Left colon (tissue), 2 donors: Measurements from ENCODE around the gene GPR18. TPM values are rescaled to one million over a fixed set of nuclear protein-coding genes. Genes with fewer than 3 reads are reported as not detected.
"Not testable (repeated sequence)": the region's sequence is repeated elsewhere in the genome, so short reads cannot be mapped to it uniquely, and the experiment has no call there.

ENCODE experiments used
- ATAC-seq: fragments of 200-7000 bp; cut with Tn5 transposase; one replicate; pipeline ENCODE4 v1.9.1; 2020; ENCODE audit warnings: mild to moderate bottlenecking, moderate library complexity
- DNase-seq, 2 donors: peaks; one replicate each; pipeline ENCODE4 v3.0.0-alpha.2; 2020
- intact Hi-C, 2 donors: fragments of 100-400 bp; cut with DNase I in 1 of 2; cut with micrococcal nuclease in 1 of 2; formaldehyde crosslinking; loops; one replicate each; pipeline versions ENCODE4 v1.11.2 to v1.14.0; 2022; cut with DNase I, micrococcal nuclease
- total RNA-seq, 2 donors: library from RNA; stranded (reverse); fragmentation: NEBNext Ultra II Directional; extraction: Animal tissue kit (Norgen Biotek cat#: 25700); gene quantifications; one replicate each; pipeline ENCODE4 v1.2.1, GENCODE V29; 2021
- donor health status: DM: no; HTN: no; CAD: no.
- donor health status: DM: yes; HTN: yes; CAD: no.

Gene GPR18
- total RNA-seq, 2 donors from 2014 or later, result 0.59 TPM; not detected in 1

DNA sequence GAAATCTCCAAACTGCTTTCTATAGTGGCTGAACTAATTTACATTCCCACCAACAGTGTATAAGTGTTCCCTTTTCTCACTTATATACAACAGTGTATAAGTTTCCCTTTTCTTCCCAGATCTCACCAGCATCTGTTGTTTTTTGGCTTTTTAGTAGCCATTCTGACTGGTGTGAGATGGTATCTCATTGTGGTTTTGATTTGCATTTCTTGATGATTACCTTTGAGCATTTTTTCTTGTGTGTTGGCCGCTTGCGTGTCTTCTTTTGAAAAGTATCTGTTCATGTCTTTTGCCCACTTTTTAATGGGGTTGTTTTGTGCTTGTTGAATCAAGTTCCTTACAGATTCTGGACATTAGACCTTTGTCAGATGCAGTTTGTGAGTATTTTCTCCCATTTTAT is 8.6 kb downstream of the GPR18 start:
- ATAC-seq, result not testable (repeated sequence)

DNA sequence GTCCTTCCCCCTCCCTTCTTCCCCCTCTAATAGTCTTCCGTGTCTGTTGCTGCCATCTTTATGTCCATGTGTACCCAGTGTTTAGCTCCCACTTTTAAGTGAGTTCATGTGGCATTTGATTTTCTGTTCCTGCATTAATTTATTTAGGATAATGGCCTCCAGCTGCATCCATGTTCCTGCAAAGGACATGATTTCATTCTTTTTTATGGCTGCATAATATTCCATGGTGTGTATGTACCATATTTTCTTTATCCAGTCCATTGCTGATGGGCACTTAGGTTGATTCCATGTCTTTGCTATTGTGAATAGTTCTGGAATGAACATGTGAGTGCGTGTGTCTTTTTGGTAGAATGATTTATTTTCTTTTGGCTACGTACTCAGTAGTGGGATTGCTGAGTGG is 9.0 kb downstream of the GPR18 start:
- ATAC-seq, DNase-seq, intact Hi-C loops: not testable (repeated sequence)

More for the DNA sequence above, 8.6 kb downstream of the GPR18 start:
- intact Hi-C loops, DNase-seq: not testable (repeated sequence)

DNA sequence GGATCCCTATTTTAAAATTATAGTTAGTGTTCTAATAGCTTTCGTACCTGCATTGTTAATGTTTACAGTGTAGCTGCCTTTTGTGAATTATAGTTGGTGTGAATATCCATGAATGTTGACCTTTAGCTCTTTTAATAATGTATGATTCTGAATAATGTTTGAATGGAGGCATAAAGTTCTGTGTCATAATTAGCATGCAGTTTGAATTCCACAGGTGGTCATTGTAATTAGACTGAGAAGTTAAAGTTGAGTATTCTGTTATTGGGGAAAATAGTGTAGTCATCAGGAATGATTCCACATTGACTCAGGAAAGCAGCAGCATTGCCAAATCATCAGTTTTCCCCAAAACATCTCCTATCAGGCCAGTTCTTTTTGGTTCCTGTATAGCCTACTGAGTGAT is 12.1 kb downstream of the GPR18 start:
- no peak for ATAC-seq
- intact Hi-C loops, result no loop called here
- no peak for DNase-seq

DNA sequence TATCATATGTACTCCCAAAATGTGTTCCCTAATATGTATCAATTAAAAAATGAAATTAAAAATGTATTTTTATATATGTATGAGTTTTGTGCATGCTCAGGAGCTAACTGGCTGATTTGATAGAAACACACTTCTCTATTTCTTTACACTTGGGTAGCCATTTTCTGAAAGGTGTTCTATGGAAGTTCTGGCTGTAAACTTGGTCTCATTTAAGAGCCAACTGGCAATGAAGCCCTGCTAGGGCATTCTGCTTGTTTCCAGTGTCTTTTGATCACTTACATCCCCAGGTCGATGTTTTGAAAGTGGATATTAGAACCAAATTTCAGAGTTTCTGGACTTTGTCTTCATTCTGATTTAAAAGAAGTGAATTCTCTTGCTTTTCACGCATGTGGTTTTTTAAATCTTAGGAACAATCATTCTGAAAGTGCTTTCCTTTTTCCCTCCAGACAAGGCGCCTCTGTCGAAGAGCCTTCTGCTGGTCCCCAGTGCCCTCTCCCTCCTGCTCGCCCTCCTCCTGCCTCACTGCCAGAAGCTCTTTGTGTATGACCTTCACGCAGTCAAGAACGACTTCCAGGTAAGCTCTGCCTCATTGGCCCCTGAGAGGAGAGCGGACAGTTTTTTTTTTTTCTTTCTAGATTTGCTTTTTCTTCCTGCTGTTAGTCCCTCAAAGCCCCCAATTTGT is 20.1 kb downstream of the GPR18 start:
- intact Hi-C loops, result no loop called here
- ATAC-seq, result no peak
- no peak for DNase-seq

DNA sequence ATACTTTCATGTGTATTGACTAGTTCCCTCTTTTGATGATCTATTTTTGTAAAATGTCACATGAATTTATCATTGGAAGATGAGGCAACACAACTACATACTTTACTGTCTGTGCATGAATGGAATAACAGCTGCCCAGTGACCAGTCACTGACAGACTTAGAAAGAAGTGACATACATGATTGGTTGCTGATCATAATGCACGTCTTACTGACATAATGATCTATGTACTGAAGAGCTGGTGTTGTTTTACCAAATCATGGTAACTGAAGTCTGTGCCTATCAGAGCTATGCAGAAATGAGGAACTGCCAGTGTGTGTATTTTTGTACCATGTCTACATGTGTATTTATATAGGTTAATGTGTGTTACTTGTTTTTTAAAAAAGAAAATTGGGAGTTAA is 26.5 kb downstream of the GPR18 start:
- ATAC-seq (peak; percentile 29), DNase-seq (no peak)
- intact Hi-C loops, result no loop called here

DNA sequence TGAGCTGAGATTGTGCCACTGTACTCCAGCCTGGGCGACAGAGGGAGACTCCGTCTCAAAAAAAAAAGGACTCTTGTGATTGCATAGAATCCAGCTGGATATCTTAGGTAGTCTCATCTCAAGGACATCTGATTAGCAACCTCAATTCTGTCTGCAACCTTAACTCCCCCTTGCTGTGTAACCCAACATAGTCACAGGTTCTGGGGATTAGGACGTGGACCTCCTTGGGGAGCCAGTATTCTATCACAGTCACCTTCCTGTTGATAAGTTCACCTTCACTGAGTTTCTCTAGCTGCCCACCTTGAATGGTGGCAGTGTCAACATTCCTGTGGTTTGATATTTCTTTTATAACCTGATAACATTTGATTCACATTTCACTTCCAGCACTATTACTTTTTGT is 27.2 kb downstream of the GPR18 start:
- intact Hi-C loops, result no loop called here
- DNase-seq (no peak), ATAC-seq (peak; percentile 11)

DNA sequence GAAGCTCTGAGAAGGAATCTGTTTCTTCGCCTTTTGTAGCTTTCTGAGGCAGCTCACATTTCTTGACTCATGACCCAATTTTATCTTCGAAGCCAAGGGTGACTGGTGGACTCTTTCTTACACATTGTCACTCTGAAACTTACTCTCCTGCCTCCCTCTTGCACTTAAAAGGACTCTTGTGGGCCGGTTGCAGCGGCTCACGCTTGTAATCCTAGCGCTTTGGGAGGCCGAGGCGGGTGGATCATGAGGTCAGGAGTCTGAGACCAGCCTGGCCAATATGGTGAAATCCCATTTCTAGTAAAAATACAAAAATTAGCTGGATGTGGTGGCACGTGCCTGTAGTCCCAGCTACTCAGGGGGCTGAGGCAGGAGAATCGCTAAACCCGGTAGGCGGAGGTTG is 27.6 kb downstream of the GPR18 start:
- ATAC-seq, DNase-seq: not testable (repeated sequence)

DNA sequence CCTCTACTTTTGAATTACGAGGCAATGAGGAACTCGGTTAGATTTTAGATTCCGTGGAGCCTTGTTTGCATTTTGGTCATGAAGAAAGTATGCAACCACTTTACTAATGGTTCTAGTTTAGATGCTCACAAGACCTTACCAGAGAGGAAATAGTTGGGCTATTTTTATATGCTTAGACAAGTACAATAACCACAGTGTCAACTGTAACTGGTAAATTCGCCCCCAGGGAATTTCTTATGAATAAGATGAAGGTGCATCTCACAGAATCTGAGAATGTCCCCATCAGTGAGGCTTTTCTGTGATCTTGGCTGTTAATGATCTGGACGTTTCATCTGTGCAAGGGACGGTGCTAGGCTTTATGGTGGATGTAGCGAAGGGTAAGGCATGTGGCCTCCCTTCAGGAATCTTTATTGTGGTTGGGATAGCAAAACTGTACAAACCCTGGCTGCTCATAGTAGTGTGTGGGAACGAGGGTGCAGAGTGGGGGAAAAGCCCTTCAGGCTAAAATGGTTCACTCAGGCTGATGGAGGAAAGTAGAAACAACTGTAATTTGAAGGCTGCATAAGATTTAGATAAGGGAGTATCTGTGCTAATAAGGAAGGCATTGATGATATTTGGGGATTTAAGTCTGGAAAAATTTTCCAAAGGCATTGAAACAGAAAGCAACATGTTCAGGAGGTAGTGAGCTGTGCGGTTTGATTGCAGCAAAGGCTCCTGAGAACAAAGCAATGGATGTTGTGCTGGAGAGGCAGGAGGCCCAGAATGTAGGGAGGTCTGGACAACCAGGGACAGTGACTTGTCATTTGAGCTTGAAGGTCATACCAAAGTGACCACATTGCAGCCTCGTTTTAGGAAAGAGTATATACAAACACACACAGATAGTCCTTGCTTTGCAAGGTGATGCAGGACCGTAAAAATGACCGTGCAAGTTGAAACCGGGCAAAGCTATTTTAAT is 29.2 kb downstream of the GPR18 start:
- no peak for ATAC-seq
- no peak for DNase-seq
- intact Hi-C loops, result no loop called here

More for the DNA sequence above, 27.6 kb downstream of the GPR18 start:
- intact Hi-C loops, result not testable (repeated sequence)

DNA sequence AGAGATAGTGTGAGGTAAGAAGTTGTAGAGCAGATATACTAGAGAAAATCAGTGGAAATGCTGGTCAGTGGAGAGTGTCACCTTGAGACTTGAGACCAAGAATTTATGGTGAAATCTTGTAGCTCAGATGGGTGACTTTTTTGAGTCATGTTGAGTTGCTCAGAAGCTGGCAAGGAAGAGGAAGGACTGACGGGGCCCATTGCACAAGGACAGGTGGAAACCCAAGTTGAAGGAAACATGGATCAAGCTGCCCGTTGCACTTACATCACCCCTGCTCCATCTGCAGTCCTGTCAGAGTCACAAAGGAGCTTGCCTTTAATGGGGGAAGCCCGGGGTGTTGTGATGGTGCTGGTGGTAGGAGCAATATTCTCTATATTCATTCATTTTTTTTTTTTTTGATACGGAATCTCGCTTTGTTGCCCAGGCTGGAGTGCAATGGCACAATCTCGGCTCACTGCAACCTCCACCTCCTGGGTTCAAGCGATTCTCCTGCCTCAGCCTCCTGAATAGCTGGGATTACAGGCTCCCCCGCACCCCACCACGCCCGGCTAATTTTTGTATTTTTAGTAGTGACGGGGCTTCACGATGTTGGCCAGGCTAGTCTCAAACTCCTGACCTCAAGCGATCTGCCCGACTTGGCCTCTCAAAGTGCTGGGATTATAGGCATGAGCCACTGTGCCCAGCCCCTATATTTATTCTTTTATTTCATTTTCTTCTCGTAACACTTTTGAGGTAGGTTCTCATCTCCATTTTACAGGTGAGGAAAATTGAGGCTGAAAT is 30.1 kb downstream of the GPR18 start:
- no peak for ATAC-seq
- no peak for DNase-seq
- intact Hi-C loops, result no loop called here

DNA sequence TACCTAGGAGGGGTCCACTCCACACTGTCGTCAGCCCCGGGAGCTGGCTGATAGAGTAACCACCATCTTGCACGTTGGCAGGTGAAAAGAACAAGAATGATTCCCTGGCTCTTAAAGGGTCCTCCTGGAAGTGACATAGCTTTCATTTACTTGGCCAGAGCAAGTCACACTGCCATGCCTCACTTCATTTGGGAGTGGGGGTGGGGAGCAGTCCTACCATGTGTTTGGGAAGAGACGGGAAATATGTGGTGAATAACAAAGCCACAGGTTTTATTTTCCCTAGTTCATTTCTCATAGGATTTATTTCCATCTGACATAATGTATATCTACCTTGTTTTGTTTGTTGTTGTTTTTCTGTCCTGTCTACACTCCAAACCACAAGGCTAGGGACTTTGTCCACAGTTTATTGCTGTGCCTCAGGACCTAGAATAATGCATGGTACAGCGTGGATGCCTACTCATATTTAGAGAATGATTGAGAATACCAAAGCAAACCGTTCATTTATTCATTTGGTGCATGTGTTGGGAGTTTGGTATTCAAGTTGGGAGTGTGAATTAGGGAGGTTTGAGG is 30.8 kb downstream of the GPR18 start:
- DNase-seq (no peak), ATAC-seq (no peak)
- intact Hi-C loops, result no loop called here

DNA sequence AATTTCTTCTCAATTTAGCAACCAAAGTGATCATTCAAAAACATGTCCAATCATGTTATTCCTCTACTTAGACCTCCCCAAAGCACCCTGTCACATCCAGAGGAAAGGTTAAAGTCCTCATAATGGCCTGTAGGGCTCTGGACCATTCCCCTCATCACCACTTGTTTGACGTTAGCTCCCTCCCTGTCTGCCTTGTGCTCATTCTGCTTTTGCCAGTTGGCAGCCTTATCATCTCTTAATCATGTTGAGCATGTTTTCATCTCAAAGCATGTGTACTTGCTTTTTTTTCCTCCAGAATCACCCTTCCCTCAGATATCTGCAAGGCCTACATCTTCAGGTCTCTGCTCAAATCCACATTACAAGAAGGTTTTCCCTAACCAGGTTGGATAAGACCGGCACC is 31.7 kb downstream of the GPR18 start:
- DNase-seq, result no peak

DNA sequence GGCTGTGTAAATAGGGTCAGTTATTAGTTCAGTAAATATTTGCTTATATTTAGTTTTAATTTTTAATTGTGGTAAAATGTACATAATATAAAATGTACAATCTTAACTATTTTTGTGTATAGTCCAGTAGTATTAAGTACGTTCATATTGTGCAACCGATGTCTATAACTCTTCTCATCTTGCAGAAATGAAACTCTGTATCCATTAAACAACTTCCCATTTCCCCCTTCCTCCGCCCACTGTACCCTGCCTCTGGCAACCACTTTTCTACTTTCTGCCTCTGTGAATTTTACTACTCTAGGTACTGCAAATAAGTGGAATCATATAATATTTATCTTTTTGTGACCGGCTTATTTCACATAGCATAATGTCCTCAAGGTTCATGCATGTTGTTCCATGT is 33.1 kb downstream of the GPR18 start:
- intact Hi-C loops, result no loop called here
- ATAC-seq (no peak), DNase-seq (no peak)

More for the DNA sequence above, 31.7 kb downstream of the GPR18 start:
- ATAC-seq, result no peak
- intact Hi-C loops, result no loop called here

DNA sequence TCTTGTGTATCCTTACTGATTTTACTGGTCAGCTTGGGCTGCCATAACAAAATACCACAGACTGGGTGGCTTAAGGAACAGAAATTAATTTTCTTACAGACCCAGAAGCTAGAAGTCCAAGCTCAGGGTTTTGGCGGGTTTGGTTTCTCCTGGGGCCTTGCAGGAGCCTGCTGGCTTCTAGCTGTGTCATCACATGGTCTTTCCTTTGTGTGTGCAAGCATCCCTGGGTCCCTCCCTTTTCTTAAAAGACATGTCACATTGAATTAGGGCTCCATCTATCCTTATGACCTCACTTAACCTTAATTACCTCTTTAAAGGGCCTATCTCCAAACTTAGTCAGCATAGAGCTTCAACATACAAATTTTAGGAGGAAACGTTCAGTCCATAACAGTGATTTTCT is 34.2 kb downstream of the GPR18 start:
- intact Hi-C loops, result no loop called here
- ATAC-seq (no peak), DNase-seq (no peak)

DNA sequence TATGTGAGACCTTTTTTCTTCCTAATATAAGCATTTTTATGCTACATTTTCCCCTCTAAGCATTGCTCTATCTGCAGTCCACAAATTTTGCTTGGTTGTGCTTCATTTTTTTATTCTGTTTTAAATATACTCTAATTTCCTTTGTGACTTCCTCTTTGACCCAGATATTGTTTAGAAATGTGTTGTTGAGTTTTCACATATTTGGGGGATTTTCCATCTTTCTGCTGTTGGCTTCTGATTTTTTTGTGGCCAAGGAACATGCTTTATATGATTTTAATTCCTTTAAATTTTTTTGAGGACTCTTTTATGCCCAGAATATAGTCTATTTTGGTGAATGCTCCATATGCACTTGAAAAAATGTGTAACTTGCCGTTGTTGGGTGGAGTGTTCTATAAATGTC is 34.6 kb downstream of the GPR18 start:
- intact Hi-C loops, result no loop called here
- ATAC-seq, result no peak

DNA sequence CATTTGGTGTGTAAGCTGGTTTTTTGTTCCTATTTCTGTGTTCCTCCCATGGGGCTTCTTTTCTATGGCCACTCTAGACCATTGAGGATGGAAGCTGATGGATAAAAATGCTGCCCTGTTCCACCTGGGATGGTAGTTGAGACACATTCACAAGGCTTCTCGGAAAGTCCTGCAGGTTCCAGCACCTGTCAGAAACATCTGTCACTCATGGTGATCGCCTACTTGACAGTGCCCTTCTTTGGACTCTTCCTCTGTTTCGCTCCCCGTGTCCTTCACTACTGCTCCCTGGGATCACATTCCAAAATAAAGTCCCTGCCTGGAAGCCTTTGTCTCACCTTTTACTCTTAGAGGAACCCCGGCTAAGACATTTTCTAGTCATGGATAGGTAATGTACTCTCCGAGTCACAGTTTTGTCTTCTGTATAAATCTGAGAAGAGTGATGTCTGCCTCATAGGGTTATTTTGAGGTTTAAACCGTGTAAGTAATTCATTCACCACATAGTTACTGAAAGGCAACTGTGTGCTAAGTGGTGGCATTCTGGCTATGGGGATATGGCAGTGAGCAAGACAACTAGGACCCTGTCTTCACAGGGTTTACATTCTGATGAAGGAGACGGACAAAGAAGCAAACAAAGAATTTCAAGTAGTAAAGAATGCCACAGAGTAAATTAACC is 36.5 kb downstream of the GPR18 start:
- DNase-seq (no peak), ATAC-seq (no peak)
- intact Hi-C loops, result no loop called here

More for the DNA sequence above, 34.6 kb downstream of the GPR18 start:
- DNase-seq, result no peak

DNA sequence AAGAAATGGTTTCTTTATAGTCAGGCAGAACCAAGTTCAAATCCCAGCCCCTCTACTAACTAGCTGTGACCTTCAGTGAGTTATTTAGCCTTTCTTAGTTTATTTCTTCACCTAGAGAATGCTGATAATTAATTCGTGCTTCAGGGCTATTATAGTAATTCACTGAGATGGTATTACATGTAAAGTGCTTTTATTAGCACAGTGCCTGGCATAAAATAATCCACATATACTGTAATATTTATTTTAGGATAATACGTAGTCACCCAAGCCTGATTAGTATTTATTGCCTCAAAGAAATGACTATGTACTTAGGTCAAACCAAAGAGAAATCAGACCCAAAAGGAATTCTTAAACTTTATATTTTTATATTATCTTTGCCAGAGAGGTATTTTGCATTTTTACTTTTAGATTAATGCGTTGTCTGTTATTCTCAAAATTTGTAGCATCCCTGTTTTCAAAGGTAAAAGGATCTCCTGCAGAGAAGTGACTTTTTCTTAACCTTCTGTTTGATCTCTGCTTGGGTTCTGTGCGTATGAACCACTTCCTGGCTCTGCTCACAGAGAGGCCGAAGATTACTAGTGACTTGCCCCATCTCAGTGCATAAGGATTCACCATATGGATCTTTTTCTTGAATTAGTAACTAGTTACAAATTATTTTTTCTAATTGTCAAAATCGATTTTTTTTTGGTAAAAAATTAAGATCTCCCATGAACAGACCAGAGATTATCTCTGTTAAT is 37.8 kb downstream of the GPR18 start:
- no peak for ATAC-seq
- intact Hi-C loops, result no loop called here
- DNase-seq, result no peak

DNA sequence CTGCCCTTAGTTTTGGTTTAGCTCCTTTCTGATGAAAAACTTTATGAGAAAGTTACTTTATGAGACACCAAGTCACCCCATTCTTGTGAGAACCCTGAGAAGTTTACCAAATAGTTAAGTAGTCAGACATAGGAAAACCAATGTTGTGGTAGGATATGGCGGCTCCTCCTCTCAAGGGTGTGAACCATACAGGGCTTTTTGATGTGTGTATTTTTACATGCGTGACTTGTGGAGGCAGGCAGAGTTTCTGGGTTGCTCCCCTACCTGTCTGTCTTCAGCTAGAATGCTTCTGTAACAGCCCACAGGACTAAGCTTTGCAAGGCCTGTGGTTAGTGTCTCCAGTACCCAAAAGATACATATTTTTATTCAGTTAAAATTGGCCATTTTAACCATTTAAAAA is 39.2 kb downstream of the GPR18 start:
- DNase-seq (no peak), ATAC-seq (peak; percentile 25)
- intact Hi-C loops, result no loop called here

DNA sequence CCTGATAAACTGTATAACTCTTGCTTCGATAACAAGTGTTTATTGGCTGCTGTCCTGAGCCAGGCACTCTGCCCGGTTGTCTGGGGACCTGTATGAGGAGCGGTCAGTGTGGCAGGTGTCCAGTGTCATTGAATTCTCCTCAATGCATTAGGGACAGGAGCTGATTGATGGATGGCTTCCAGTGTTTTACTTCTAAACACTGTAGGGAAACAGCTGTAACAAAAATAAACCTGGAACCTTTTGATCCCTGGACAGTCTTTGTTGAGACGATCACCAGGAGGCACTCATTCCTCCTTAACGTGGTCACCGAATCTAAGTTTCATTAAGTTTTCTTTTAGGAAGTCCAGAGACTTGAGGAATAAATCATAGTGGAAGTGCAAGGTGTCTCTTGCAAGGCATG is 39.6 kb downstream of the GPR18 start:
- ATAC-seq, result no peak
- DNase-seq, result no peak
- intact Hi-C loops, result no loop called here
